Measurements from ENCODE around the gene TNFSF13B.

DNA sequence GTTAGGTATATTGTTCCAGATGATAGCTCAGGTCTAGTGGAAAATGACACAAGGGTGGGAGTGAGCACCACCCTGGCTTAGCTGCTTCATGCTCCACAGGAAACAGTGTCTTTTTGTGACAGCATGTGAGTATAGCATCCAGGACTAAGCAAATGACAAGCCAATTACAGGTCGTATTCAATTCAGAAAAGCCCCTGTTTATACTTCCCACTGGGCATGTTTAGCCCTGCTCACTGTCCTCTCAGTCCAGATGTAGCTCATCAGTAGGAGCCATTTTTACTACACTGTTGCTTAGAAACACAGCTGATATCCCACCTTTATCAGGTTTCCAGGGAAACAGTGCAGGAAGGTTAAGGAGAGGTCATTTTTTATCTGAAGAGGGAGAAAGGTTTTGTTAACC, 43.3 kb upstream of the TNFSF13B start:
- TF ChIP-seq CTCF (IDR thresholded peaks at IDR 0.05; ENCODE audit: low read depth, low read length) = no peak
- no peak for TF ChIP-seq EZH2phosphoT487 (IDR thresholded peaks at IDR 0.05; ENCODE audit: low read depth)
